ENCODE data around the gene SRPK2. TPM values are rescaled to one million over a fixed set of nuclear protein-coding genes. Genes with fewer than 3 reads are reported as not detected.

SRPK2 gene
- total RNA-seq, 1 donor from 2014 or later: 54.1 TPM

GRCh38 chr7:105396566-105396965, 7.8 kb upstream of the SRPK2 start:
- H3K4me3 Mint-ChIP-seq: no peak overlapping the region
- no peaks in the 10 kb centered on the region for H3K36me3 ChIP-seq
- no peak overlapping the region for H3K27ac Mint-ChIP-seq
- TF ChIP-seq CTCF (IDR thresholded peaks at IDR 0.05): no peak
- no peak for TF ChIP-seq EZH2 (IDR thresholded peaks at IDR 0.05)
- TF ChIP-seq EZH2phosphoT487 (IDR thresholded peaks at IDR 0.05): no peak
- no peaks in the 10 kb centered on the region for H3K27me3 ChIP-seq
- H3K27me3 Mint-ChIP-seq (ENCODE audit: insufficient read depth, low read depth): peaks cover 2% of the 10 kb centered on the region
- no peaks in the 10 kb centered on the region for H3K9me3 ChIP-seq (ENCODE audit: low read depth)
- H2AFZ ChIP-seq (replicated peaks): peak overlapping the region; percentile 3
- no peaks in the 10 kb centered on the region for H4K20me1 ChIP-seq (ENCODE audit: low read depth)
- no peak for DNase-seq (ENCODE audit: low spot score)
- H3K9me3 Mint-ChIP-seq: no peaks in the 10 kb centered on the region
- H3K4me2 ChIP-seq: no peak overlapping the region
- H3K4me1 Mint-ChIP-seq: peaks cover 8% of the 10 kb centered on the region
- no peak overlapping the region for H3K9ac ChIP-seq
- no peaks in the 10 kb centered on the region for H3K79me2 ChIP-seq (ENCODE audit: low read depth)
- H3K27ac ChIP-seq: no peak overlapping the region
- no peaks in the 10 kb centered on the region for H3K36me3 Mint-ChIP-seq
- no peak overlapping the region for H3K4me3 ChIP-seq
- H3K4me1 ChIP-seq: no peaks in the 10 kb centered on the region
- H3F3A ChIP-seq (ENCODE audit: low read depth): no peaks in the 10 kb centered on the region

GRCh38 chr7:105391429-105391828, 2.7 kb upstream of the SRPK2 start:
- H3K4me1 ChIP-seq: peaks cover 7% of the 10 kb centered on the region
- no peaks in the 10 kb centered on the region for H3K36me3 ChIP-seq
- peaks cover 18% of the 10 kb centered on the region for H3K27me3 ChIP-seq
- H3K9me3 ChIP-seq (ENCODE audit: low read depth): no peaks in the 10 kb centered on the region
- no peak overlapping the region for H3K9ac ChIP-seq
- no peak for DNase-seq (ENCODE audit: low spot score)
- no peak overlapping the region for H2AFZ ChIP-seq (replicated peaks)
- no peak overlapping the region for H3K4me3 ChIP-seq
- Mint-ChIP-seq H3K4me3 (no peak overlapping the region), H3K27ac (no peak overlapping the region), H3K27me3 (ENCODE audit: insufficient read depth, low read depth) (peaks cover 6% of the 10 kb centered on the region), H3K36me3 (no peaks in the 10 kb centered on the region), H3K4me1 (peaks cover 13% of the 10 kb centered on the region), H3K9me3 (peaks cover 2% of the 10 kb centered on the region)
- TF ChIP-seq EZH2 (IDR thresholded peaks at IDR 0.05): no peak
- H3F3A ChIP-seq (ENCODE audit: low read depth): peaks cover 12% of the 10 kb centered on the region
- H4K20me1 ChIP-seq (ENCODE audit: low read depth): peaks cover 17% of the 10 kb centered on the region
- no peak overlapping the region for H3K4me2 ChIP-seq
- no peak overlapping the region for H3K27ac ChIP-seq
- H3K79me2 ChIP-seq (ENCODE audit: low read depth): peaks cover 16% of the 10 kb centered on the region

DNA sequence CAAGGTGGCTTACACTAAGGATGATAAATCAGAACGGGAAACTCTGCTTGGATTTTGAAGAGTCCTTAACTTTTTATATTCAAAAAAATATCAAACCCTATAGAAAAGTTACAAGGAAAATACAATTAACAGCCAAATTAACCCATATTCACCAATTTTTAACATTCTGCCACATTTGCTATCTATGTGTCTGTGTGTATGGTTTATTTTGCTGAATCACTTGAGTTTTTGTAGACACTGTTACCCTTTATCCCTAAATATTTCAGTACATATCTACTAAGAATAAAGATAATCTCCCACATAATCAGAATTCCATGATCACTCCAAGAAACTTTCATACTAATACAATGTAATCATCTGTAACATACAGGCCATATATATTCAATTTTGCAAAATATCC, 1.2 kb upstream of the SRPK2 start:
- Histone ChIP-seq H3F3A (ENCODE audit: low read depth) (peaks cover 12% of the 10 kb centered on the region), H2AFZ (replicated peaks) (no peak overlapping the region), H3K9ac (no peak overlapping the region), H3K4me3 (no peak overlapping the region), H3K4me2 (no peak overlapping the region), H3K79me2 (ENCODE audit: low read depth) (peaks cover 29% of the 10 kb centered on the region), H3K4me1 (peaks cover 7% of the 10 kb centered on the region), H3K9me3 (ENCODE audit: low read depth) (no peaks in the 10 kb centered on the region), H3K27me3 (peaks cover 18% of the 10 kb centered on the region), H3K36me3 (no peaks in the 10 kb centered on the region), H3K27ac (no peak overlapping the region), H4K20me1 (ENCODE audit: low read depth) (peaks cover 21% of the 10 kb centered on the region)
- Mint-ChIP-seq H3K27me3 (ENCODE audit: insufficient read depth, low read depth) (peaks cover 4% of the 10 kb centered on the region), H3K27ac (no peak overlapping the region), H3K36me3 (peaks cover 6% of the 10 kb centered on the region), H3K4me1 (peaks cover 15% of the 10 kb centered on the region), H3K9me3 (peaks cover 4% of the 10 kb centered on the region), H3K4me3 (peak overlapping the region; percentile 97)
- no peak for TF ChIP-seq EZH2phosphoT487 (IDR thresholded peaks at IDR 0.05)
- DNase-seq (ENCODE audit: low spot score): no peak

GRCh38 chr7:105389088-105389650, 448 bp upstream of the SRPK2 start:
- Histone ChIP-seq H3K79me2 (ENCODE audit: low read depth) (peaks cover 35% of the 10 kb centered on the region), H3K4me1 (peaks cover 7% of the 10 kb centered on the region), H4K20me1 (ENCODE audit: low read depth) (peaks cover 21% of the 10 kb centered on the region), H3K9me3 (ENCODE audit: low read depth) (no peaks in the 10 kb centered on the region), H3K36me3 (no peaks in the 10 kb centered on the region), H3K27me3 (peaks cover 18% of the 10 kb centered on the region), H3F3A (ENCODE audit: low read depth) (peaks cover 12% of the 10 kb centered on the region), H3K4me2 (peak overlapping the region; percentile 66), H3K4me3 (peak overlapping the region; percentile 76), H2AFZ (replicated peaks) (peak overlapping the region; percentile 83), H3K9ac (no peak overlapping the region), H3K27ac (no peak overlapping the region)
- Mint-ChIP-seq H3K4me1 (peaks cover 15% of the 10 kb centered on the region), H3K27me3 (ENCODE audit: insufficient read depth, low read depth) (peaks cover 4% of the 10 kb centered on the region), H3K4me3 (peak overlapping the region; percentile 97), H3K27ac (peak overlapping the region; percentile 89), H3K9me3 (peaks cover 7% of the 10 kb centered on the region), H3K36me3 (peaks cover 9% of the 10 kb centered on the region)
- no peak for TF ChIP-seq EZH2 (IDR thresholded peaks at IDR 0.05)
- TF ChIP-seq EZH2phosphoT487 (IDR thresholded peaks at IDR 0.05): no peak
- no peak for TF ChIP-seq CTCF (IDR thresholded peaks at IDR 0.05)
- peak; percentile 73 for DNase-seq (ENCODE audit: low spot score)

All from neural progenitor cell (in vitro differentiated cells).